ENCODE results near the gene NHSL2. TPM values are rescaled to one million over a fixed set of nuclear protein-coding genes. Genes with fewer than 3 reads are reported as not detected.

Gene NHSL2
- total RNA-seq, 1 experiment from 2014 or later, result not detected

DNA sequence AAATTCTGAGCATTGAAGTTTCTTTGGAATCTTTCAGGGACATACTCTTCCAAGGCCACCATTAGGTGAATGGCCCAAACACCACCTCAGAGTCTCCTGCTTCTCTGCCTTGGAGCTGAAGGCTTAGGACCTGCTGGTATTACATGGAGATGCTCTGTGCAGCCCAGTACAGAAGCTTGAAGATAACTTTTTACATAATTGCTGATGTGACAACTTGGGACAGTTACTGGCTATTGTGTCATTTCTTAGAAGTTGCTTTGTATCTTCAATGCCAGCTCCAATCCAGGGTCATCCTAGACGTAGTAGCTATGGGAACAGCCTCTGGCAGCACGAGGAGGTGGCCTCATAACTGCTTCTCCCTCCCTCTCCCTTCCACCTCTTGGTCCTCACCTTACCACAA is 160.6 kb downstream of the NHSL2 start:
- TF ChIP-seq, protein P1, sequence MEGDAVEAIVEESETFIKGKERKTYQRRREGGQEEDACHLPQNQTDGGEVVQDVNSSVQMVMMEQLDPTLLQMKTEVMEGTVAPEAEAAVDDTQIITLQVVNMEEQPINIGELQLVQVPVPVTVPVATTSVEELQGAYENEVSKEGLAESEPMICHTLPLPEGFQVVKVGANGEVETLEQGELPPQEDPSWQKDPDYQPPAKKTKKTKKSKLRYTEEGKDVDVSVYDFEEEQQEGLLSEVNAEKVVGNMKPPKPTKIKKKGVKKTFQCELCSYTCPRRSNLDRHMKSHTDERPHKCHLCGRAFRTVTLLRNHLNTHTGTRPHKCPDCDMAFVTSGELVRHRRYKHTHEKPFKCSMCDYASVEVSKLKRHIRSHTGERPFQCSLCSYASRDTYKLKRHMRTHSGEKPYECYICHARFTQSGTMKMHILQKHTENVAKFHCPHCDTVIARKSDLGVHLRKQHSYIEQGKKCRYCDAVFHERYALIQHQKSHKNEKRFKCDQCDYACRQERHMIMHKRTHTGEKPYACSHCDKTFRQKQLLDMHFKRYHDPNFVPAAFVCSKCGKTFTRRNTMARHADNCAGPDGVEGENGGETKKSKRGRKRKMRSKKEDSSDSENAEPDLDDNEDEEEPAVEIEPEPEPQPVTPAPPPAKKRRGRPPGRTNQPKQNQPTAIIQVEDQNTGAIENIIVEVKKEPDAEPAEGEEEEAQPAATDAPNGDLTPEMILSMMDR (conservative IDR thresholded peaks at IDR 0.05), result no peak
- no peak for TF ChIP-seq EZH2 (IDR thresholded peaks at IDR 0.05; ENCODE audit: low read depth)
- Histone ChIP-seq H3K27ac (no peak overlapping the region), H3K79me2 (ENCODE audit: low read depth) (no peaks in the 10 kb centered on the region), H4K20me1 (ENCODE audit: insufficient read depth) (no peaks in the 10 kb centered on the region), H3K27me3 (ENCODE audit: insufficient read depth, low read depth) (peaks cover 87% of the 10 kb centered on the region), H3K4me2 (no peak overlapping the region), H3K9me3 (ENCODE audit: insufficient read depth, low read depth) (no peaks in the 10 kb centered on the region), H3K4me1 (replicated peaks; ENCODE audit: insufficient read depth) (no peaks in the 10 kb centered on the region), H2AFZ (no peak overlapping the region), H3K4me3 (no peak overlapping the region), H3F3A (ENCODE audit: insufficient read depth, low read depth) (no peaks in the 10 kb centered on the region), H3K36me3 (ENCODE audit: low read depth) (no peaks in the 10 kb centered on the region), H3K9me2 (ENCODE audit: insufficient read depth) (no peaks in the 10 kb centered on the region)
- intact Hi-C loops (cut with micrococcal nuclease; ENCODE audit: unreplicated experiment), result no loop called here
- no peak for DNase-seq
- no TSS peak for BruUV-seq (replicated peaks)
- CTCF ChIA-PET, result no interaction called here
- POLR2A ChIA-PET (ENCODE audit: unreplicated experiment), result no interaction called here

DNA sequence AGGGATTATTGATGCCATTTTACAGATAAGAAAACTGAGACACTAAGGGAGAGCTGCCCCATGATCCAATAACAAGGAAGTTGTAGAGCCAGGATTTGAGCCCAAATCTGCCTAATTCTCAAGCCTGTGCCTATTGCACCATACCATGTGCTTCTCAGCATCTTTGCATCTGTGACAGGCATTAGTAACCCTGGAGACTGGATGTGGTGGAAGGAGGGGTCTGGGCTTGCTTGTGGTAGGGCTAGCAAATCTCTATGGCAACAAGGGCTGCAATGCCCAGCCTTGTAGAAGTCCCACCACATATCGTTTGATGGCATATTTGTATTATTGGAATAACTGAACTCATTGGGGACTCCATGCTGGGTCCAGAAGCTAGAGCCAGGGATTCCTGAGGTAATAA is 163.0 kb downstream of the NHSL2 start:
- Histone ChIP-seq H3K4me3 (no peak overlapping the region), H3K36me3 (ENCODE audit: low read depth) (no peaks in the 10 kb centered on the region), H3K79me2 (ENCODE audit: low read depth) (no peaks in the 10 kb centered on the region), H4K20me1 (ENCODE audit: insufficient read depth) (no peaks in the 10 kb centered on the region), H2AFZ (no peak overlapping the region), H3K27me3 (ENCODE audit: insufficient read depth, low read depth) (peaks cover 69% of the 10 kb centered on the region), H3K4me1 (replicated peaks; ENCODE audit: insufficient read depth) (no peaks in the 10 kb centered on the region), H3F3A (ENCODE audit: insufficient read depth, low read depth) (no peaks in the 10 kb centered on the region), H3K4me2 (no peak overlapping the region), H3K9me2 (ENCODE audit: insufficient read depth) (no peaks in the 10 kb centered on the region), H3K9me3 (ENCODE audit: insufficient read depth, low read depth) (no peaks in the 10 kb centered on the region), H3K27ac (no peak overlapping the region)
- POLR2A ChIA-PET (ENCODE audit: unreplicated experiment), result no interaction called here
- intact Hi-C loops (cut with micrococcal nuclease; ENCODE audit: unreplicated experiment), result no loop called here
- TF ChIP-seq, protein P1 (conservative IDR thresholded peaks at IDR 0.05), result no peak
- no peak for TF ChIP-seq EZH2 (IDR thresholded peaks at IDR 0.05; ENCODE audit: low read depth)
- CTCF ChIA-PET, result no interaction called here
- no peak for DNase-seq
- no TSS peak for BruUV-seq (replicated peaks)

DNA sequence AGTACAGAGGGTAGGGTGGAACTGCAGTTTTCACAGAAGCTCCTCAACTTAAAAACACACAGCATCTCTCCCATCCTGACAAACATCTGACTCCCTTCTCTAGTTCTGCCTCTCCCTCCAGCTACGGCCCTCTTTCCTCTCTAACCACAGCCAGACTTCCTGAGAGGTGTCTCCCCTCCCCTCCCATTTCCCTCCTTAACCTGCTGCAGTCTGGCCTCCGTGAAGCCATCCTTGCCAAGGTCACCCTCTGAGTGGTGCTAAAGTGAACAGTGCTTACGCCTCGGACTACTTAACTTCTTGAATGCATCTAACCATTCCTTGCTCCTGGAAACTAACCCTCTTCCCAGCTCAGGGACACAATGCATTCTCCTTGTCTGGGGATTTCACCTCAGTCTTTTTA is 167.8 kb downstream of the NHSL2 start:
- CTCF ChIA-PET, result no interaction called here
- Histone ChIP-seq H3K4me2 (no peak overlapping the region), H3K27ac (no peak overlapping the region), H3K9me2 (ENCODE audit: insufficient read depth) (no peaks in the 10 kb centered on the region), H4K20me1 (ENCODE audit: insufficient read depth) (no peaks in the 10 kb centered on the region), H3K9me3 (ENCODE audit: insufficient read depth, low read depth) (no peaks in the 10 kb centered on the region), H3K27me3 (ENCODE audit: insufficient read depth, low read depth) (peaks cover 25% of the 10 kb centered on the region), H2AFZ (no peak overlapping the region), H3K4me1 (replicated peaks; ENCODE audit: insufficient read depth) (no peaks in the 10 kb centered on the region), H3K36me3 (ENCODE audit: low read depth) (no peaks in the 10 kb centered on the region), H3F3A (ENCODE audit: insufficient read depth, low read depth) (no peaks in the 10 kb centered on the region), H3K4me3 (no peak overlapping the region), H3K79me2 (ENCODE audit: low read depth) (no peaks in the 10 kb centered on the region)
- POLR2A ChIA-PET (ENCODE audit: unreplicated experiment), result no interaction called here
- no peak for TF ChIP-seq EZH2 (IDR thresholded peaks at IDR 0.05; ENCODE audit: low read depth)
- TF ChIP-seq, protein P1 (conservative IDR thresholded peaks at IDR 0.05), result no peak
- DNase-seq, result no peak
- no TSS peak for BruUV-seq (replicated peaks)
- intact Hi-C loops (cut with micrococcal nuclease; ENCODE audit: unreplicated experiment), result no loop called here

Measured in PC-9 (cell line).